ENCODE measurements around the gene CNIH3.
"Not testable (repeated sequence)": the region's sequence is repeated elsewhere in the genome, so short reads cannot be mapped to it uniquely, and the experiment has no call there.

Gene CNIH3

GRCh38 chr1:224615861-224616755, at the start of gene CNIH3:
Gene CNIH3 (plus strand): TSS chr1:224616317. CDS start chr1:224617175, 858 bp downstream.
- DNase-seq (ENCODE audit: low read depth): peak; percentile 35

DNA sequence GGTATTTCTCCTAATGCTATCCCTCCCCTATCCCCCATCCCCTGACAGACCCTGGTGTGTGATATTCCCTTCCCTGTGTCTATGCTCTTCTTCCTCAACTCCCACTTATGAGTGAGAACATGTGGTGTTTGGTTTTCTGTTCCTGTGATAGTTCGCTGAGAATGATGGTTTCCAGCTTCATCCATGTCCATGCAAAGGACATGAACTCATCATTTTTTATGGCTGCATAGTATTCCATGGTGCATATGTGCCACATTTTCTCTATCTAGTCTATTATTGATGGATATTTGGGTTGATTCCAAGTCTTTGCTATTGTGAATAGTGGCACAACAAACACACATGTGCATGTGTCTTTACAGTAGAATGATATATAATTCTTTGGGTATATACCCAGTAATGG, 49.6 kb upstream of the CNIH3 start:
- DNase-seq (ENCODE audit: low read depth): not testable (repeated sequence)

GRCh38 chr1:224569276-224569675, 46.8 kb upstream of the CNIH3 start:
- no peak for DNase-seq (ENCODE audit: low read depth)

DNA sequence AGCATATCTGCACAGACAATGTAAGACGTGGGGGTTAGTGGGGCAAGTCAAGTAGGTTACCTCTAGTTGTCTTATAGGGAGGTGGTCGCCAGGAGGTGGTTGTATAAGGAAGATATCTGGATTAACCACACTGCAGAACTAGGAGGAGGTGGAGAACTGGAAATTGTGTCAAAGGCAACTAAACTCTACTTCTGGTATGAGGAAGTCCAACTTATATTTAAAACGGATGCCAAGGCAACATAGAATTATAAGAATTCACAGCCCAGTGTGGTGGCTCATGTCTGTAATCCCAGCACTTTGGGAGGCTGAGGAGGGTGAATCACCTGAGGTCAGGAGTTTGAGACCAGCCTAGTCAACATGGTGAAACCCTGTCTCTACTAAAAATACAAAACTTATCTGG, 44.1 kb upstream of the CNIH3 start:
- DNase-seq (ENCODE audit: low read depth): peak; percentile 39

- DNase-seq (ENCODE audit: low read depth): peak; percentile 81
These were observed 36.6 kb upstream of the CNIH3 start for GRCh38 chr1:224579526-224579925.

DNA sequence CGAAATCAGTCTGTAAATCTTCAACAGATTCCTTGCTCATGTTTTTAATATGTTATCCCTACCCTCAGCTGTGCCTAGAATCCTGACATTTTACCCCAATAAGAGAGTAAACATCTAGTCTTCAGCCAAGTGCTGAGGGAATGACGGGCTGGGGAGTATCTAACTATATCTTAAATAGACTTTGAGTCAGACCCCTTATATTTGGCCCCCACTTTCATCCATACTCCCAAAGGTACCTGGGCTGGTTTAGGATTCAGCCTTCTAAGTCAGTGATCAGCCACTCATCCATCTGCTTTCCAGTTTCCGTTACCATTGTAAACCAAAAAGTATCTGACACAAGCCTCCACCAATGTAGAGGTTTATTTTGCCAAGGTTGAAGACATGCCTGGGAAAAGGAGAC, 36.1 kb upstream of the CNIH3 start:
- DNase-seq (ENCODE audit: low read depth): no peak

- no peak for DNase-seq (ENCODE audit: low read depth)
These were observed 34.1 kb upstream of the CNIH3 start for GRCh38 chr1:224582041-224582440.

- DNase-seq (ENCODE audit: low read depth): no peak
These were observed 32.3 kb upstream of the CNIH3 start for GRCh38 chr1:224583774-224584173.

GRCh38 chr1:224585051-224585450, 31.1 kb upstream of the CNIH3 start:
- no peak for DNase-seq (ENCODE audit: low read depth)

DNA sequence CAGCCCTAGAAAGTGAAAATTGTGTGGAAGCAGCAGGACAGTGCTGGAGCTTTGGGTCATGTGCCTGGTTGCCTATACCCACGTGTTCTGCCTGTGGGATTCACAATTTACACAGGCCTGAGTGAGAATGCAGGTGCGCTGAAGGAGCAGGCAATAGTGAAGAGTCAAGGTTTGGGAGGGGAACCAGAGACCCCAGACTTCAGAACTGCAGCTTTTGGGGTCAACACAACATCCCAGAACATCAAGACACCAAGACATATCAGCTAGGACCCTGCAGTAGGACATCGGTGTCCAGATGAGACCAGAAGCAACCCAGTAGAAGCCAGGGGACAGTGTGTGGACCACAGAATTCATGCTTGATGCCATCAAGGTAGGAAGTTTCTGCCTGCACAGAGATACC, 29.1 kb upstream of the CNIH3 start:
- DNase-seq (ENCODE audit: low read depth): no peak

DNA sequence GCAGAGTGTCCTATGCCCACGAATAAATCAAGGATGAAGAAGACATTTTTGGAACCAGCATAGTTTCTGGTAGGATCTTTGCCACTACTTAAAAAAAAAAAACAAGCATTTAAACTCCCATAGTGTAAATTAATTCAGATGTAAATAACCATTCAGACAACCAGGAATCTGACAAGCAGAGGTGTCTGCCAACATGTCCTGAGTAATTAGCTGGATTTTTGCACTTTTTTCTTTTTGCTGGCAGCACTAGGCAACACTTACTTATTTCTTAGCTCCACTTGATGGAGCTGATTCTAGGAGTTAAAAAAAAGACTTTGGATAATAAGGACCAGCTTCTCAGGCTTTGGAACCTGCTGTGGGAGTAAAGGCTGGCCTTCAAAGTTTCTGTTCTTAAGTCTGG, 27.6 kb upstream of the CNIH3 start:
- no peak for DNase-seq (ENCODE audit: low read depth)

- DNase-seq (ENCODE audit: low read depth): peak; percentile 41
These were observed 27.1 kb upstream of the CNIH3 start for GRCh38 chr1:224589006-224589405.

GRCh38 chr1:224591326-224591725, 24.8 kb upstream of the CNIH3 start:
- DNase-seq (ENCODE audit: low read depth): no peak

DNA sequence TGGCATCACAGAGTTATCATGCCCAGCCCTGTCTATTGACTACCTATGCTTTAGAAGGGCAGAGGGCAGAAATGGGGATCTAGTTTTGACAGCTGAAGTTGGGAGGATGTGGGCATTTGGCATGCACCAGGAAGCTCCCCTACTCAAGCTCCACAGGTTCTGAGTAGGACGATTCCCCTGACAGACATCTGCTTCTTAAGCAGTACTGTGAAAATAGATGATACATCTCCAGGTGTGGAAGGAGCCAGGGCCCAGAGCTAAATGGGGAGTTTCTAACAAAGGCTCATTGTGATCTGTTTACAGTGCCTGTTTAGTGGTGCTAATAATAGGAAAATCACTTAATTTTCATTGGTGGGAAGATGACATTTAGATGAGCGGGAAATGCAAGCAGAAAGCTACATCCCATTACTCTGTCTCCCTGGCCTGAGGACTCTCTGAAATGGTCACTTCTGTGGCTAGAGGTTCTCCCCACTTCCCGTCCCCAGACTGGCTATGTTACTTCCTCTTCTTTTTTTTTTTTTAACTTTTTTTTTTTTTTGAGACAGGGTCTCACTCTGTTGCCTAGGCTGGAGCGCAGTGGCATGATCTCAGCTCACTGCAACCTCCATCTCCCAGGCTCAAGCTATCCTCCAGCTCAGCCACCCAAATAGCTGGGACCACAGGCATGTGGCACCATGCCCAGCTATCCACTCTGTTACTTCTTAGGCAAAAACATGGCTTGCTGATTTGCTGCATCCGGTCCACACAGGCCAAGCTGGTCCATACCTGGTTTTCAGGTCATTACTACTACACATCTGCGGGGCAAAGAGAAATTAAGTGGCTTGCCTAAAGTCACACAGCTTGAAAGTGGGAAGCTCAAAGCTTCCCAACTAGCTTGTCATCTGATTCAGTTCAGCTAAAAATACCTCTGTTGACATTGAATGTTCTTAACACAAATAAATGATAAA, 23.2 kb upstream of the CNIH3 start:
- peak; percentile 87 for DNase-seq (ENCODE audit: low read depth)

GRCh38 chr1:224594360-224594759, 21.8 kb upstream of the CNIH3 start:
- DNase-seq (ENCODE audit: low read depth): no peak

GRCh38 chr1:224594851-224595250, 21.3 kb upstream of the CNIH3 start:
- no peak for DNase-seq (ENCODE audit: low read depth)

- no peak for DNase-seq (ENCODE audit: low read depth)
These were observed 10.5 kb upstream of the CNIH3 start for GRCh38 chr1:224605482-224606181.

DNA sequence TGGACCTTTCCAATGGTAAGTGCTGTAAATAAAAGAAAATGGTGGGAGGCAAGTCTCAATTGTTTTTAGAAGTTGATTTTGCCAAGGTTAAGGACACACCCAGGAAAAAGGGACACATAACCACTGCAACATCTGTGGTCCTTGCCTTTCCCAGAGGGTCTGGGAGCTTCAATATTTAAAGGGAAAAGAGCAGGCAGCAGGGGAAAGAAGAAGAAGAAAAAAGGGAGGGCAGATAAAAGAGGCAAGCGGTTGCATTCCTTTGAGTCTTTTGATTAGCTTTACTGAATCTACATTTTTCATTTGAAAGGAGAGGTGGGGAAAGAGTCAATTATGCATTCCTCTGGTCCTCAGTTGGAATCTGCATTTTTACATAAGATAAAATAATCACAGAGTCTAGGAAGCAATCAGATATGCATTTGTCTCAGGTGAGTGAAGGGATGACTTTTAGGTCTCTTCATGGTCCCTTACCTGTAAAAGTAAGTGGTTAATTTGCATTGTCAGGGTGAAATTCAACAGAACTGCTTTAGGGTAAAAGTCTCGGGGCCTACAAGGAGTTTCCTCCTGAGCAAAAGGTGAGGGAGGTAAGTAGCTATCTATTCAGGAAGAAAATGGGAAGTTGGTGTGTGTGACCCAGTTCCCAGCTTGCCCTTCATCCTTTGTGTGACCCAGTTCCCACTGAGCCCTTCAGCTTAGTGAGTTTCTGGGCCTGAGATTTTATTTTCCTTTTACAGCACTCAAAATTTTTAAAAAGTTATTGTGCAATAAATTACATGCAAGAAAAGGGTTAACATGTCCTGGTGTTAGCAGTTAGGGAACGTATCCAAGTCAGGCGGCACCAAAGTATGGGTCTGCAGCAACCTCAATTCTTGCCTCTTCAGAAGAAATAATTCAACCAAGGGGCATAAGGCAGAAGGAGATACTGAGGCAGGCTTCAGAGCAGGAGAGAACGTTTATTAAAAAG, 8.6 kb upstream of the CNIH3 start:
- DNase-seq (ENCODE audit: low read depth): no peak

GRCh38 chr1:224609333-224609732, 6.8 kb upstream of the CNIH3 start:
- DNase-seq (ENCODE audit: low read depth): no peak

DNA sequence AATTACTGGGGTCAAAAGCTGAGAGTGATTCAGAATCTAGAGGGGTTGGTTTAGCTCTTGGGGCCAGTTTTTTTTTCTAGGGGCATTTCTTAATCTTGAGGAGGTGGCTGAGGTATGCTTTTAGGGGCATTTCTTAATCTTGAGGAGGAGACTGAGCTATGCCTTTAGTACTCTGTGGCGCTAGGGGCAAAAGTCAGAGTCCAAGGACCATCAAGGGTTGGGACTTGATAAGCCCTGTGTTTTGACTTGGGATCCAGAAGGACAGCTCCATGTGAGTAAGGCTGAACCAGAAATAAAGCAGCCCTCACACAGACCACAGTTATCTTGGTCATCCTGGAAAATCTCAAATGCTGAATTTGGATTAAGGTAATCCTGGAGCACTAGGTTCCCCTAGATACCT, 3.9 kb upstream of the CNIH3 start:
- DNase-seq (ENCODE audit: low read depth): no peak

DNA sequence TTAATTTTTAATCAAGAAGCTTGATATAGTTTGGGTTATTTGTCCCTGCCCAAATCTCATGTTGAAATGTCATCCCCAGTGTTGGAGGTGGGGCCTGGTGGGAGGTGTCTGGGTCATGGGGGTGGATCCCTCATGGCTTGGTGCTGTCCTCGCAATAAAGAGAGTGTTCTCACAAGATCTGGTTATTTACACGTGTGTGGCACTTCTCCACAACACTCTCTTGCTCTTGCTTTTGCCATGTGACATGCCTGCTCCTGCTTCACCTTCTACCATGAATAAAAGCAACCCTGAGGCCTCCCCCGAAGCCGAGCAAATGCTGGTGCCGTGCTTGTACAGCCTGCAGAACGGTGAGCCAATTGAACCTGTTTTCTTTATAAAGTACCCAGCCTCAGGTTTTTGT, 2.6 kb upstream of the CNIH3 start:
- DNase-seq (ENCODE audit: low read depth): no peak

Data from iris pigment epithelial cell (primary cell).